SHP77 (cell line): ENCODE measurements around the gene SELENOW.
"Not testable (repeated sequence)": the region's sequence is repeated elsewhere in the genome, so short reads cannot be mapped to it uniquely, and the experiment has no call there.

Experiments
- DNase-seq, 2 experiments: peaks; one replicate each; lab custom pipeline; 2025; lab: John Stamatoyannopoulos, UW

The SELENOW gene

DNA sequence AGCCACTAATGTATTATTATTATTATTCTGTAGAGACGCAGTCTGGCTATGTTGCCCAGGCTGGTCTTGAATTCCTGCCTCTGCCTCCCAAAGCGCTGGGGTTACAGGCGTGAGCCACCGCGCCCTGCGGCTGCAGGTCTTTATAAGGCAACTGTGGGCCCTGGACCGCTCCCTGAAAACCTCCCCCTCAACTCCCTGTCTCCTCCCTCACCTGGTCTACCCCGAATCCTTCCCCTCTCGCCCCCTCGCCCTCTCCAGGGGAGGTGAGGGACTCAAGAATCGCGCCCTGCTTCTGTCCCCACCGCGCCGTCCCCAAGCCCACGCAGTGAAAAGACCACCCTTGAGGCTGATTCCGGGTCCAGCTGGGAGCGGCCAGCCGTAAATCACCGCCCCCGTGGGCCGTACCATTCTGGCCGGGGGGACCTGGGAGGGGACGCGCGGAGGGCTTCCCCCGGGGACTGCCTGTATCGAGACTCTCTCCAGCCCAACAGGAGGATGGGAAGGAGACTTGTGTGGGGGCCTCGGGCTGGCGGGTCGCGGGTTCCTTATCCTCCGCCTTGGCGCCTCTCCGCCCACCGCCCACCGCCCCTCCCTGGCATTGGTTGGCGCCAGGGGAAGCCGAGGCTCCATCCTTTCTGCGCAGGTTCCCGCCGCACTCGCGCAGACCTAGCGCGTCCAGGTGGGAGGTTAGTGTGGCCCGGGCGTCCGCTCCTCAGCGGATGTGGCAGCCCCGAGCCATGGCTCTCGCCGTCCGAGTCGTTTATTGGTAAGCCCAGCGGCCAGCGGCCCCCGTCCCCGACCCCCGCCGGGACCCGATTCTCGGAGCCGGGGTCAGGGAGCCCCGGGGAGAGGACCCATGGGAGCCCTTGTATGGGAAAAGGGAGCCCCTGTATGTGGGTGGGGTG, at the start of gene SELENOW:
Gene SELENOW (plus strand): TSS at position 655 of the 905 bp plus-strand sequence. CDS start 83 bp downstream, at position 738.
- peak; percentile 69 to 78 for DNase-seq

DNA sequence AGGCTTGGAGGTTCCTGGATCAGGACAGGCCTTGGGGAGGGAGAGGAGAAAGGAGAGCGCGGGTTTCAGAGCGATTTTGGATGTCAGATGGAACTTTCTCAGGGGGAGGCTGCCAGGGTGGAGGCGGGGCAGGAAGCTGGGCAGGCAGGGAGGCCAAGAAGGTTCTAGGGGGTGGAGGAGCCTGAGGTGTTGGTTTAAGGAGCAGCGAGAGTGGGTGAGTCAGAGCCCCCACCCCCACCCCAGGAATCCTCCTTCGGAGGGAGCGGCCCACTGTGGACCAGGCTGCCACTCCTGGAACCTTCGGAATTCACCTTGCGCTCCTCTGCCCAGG, 49.1 kb upstream of the SELENOW start:
- no peak for DNase-seq

GRCh38 chr19:47729799-47730520, 48.5 kb upstream of the SELENOW start:
- peak in 1 of 2 experiments; percentile 13 for DNase-seq

DNA sequence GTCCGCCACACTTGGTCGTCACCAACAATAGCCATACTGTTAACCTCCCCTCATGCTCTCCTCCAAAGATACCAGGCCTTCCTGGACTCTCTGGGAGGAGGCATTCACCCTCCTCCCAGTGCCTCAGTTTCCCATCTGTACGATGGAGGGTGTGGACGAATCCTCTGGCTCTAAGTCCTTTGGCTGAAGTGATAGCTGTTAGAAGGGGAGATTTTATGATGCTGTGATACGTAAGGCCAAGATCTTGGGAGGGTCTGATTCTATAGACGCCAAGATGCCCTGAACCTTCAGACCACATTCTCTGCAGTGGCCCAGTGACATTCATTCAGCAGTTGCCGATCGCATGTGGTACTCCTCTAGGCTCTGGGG, 48.0 kb upstream of the SELENOW start:
- DNase-seq: no peak

DNA sequence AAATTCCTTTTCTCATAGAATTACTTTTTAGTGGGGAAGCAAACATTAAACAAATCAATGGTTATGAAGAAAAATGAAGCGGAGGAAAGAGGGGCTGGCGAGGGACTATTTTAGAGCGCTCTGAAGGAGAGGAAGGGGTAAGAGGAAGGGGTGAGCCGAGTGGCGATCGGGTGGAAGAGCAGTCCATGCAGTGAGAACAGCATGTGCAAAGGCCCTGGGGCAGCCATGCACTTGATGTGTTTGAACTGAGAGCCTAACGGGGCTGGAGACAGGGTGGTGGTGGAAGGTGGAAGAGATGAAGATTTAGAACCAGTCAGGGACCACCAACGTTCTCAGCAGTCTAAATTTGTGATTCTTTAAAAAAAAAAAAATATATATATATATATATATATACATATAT, 47.6 kb upstream of the SELENOW start:
- no peak for DNase-seq

DNA sequence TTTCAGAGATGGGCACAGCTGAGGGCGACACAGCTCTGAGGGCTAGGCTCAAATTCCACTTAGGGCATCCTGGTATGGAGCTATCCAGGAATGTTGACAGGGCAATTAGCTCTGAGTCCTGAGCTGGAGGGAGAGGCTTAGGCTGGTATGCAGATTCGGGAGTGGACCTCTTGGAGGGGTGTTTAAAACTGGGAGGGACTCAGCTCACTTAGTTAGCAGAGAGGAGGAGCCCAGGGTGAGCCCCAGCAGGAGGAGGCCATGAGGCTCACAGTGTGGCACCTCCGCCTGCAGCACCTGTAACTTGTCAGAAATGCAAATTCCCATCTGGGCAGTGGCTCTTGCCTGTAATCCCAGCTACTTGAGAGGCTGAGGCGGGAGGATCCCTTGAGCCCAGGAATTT, 43.4 kb upstream of the SELENOW start:
- no peak for DNase-seq

DNA sequence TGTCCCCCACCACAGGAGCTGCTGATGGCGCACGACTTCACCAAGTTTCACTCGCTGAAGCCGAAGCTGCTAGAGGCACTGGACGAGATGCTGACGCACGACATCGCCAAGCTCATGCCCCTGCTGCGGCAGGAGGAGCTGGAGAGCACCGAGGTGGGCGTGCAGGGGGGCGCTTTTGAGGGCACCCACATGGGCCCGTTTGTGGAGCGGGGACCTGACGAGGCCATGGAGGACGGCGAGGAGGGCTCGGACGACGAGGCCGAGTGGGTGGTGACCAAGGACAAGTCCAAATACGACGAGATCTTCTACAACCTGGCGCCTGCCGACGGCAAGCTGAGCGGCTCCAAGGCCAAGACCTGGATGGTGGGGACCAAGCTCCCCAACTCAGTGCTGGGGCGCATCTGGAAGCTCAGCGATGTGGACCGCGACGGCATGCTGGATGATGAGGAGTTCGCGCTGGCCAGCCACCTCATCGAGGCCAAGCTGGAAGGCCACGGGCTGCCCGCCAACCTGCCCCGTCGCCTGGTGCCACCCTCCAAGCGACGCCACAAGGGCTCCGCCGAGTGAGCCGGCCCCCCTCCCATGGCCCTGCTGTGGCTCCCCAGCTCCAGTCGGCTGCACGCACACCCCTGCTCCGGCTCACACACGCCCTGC, 37.5 kb upstream of the SELENOW start:
- no peak for DNase-seq

- DNase-seq: no peak
Measured at GRCh38 chr19:47741544-47742140, 36.9 kb upstream of the SELENOW start.

DNA sequence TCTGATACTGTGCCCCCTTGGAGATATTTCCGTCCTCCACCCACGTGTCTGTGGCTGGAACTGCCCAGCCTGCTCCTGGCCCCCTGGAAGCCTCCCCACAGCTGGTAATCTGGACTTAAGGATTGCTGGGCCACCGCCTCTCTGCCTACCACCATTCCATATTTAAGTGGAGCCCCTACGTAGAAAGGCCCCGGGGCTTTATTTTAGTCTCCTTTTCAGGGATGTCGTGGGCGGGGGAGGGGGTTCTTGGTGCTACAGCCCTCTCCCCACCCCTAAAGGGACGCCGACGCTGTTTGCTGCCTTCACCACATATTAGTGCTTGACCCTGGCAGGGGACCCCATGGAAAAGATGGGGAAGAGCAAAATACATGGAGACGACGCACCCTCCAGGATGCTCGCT, 35.9 kb upstream of the SELENOW start:
- DNase-seq: no peak

DNA sequence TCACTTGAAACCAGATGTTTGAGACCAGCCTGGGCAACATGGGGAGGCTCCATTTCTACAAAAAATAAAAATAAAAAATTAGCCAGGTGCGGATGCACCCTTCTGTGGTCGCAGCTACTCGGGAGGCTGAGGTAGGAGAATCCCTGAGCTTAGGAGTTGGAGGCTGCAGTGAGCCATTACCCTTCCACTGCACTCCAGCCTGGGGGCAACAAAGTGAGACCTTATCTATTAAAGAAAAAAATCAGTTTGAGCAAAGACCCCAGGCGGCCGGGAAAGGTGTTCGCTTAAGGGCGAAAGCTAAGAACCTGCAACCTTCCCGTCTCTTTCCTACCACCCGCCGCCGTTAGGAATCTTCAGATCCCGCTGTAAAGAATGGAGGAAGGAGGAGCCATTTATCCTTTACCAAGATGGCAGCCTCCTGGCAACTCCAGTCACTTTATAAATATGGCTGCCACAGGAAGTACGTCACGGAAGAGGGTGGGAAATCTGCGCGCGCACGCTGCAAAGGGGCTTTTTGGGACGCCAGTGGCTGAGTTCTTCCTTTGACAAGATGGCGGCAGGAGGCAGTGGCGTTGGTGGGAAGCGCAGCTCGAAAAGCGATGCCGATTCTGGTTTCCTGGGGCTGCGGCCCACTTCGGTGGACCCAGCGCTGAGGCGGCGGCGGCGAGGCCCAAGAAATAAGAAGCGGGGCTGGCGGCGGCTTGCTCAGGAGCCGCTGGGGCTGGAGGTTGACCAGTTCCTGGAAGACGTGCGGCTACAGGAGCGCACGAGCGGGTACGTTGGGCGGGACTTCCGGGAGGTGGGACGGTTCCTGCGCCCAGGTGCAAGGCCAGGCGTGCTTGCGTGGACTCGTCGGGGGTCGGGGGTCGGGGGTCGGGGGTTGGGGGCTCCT, 33.2 kb upstream of the SELENOW start, which contains the start of gene NOP53:
Gene NOP53 (plus strand): TSS at position 537 of the 892 bp plus-strand sequence. CDS start 14 bp downstream, at position 551.
- peak; percentile 86 to 89 for DNase-seq

GRCh38 chr19:47746129-47746528, 32.4 kb upstream of the SELENOW start:
- DNase-seq: not testable (repeated sequence)

DNA sequence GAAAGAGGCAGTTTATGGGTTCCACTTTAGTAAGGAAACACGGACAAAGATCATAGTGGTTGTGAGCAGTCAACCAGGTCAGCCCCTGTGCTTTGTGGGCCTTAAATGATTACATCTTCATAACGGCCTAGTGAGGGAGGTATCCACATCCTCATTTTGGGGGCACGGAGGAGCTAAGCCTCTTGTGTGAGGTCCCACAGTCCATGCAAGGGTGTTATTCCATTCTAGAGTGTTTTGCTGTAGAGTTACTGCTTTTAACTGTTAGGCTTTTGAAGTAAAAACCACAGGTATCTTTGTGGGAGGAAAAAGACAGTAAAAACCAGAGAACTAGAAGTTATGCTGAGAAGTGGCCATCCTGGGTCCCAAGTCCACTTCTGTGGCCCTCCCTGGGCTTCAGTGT, 29.2 kb upstream of the SELENOW start:
- DNase-seq: no peak

GRCh38 chr19:47750752-47751151, 27.8 kb upstream of the SELENOW start:
- no peak for DNase-seq

- no peak for DNase-seq
Measured at GRCh38 chr19:47752440-47753211, 25.9 kb upstream of the SELENOW start.

DNA sequence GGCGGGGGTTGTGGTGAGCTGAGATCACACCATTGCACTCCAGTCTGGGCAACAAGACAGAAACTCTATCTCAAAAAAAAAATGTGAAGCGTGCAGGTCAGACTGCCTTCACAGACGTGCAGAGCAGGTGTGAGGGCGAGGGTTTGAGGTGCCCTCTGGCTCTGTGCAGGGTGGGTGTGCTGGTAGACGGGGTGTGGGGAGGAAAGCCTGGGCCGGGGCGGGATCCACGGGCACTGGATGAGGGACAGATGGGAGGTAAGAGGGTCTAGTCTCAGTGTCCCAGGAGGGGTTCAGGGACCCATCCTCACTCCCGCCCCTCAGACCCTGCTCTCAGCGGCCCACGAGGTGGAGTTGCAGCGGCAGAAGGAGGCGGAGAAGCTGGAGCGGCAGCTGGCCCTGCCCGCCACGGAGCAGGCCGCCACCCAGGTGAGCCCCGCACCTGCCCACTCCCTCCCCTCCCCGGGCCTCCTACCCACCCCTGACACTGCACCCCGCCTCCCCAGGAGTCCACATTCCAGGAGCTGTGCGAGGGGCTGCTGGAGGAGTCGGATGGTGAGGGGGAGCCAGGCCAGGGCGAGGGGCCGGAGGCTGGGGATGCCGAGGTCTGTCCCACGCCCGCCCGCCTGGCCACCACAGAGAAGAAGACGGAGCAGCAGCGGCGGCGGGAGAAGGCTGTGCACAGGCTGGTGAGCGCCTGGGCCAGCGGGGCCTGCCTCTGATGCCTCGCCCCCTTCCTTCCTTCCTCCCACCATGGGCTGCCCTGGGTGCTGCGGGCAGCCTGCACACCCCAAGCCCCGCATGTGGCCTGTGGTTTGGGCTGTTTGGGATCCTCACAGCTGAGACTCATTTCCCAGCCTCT, 24.1 kb upstream of the SELENOW start:
- no peak for DNase-seq

GRCh38 chr19:47755065-47755761, 23.3 kb upstream of the SELENOW start:
- no peak for DNase-seq

DNA sequence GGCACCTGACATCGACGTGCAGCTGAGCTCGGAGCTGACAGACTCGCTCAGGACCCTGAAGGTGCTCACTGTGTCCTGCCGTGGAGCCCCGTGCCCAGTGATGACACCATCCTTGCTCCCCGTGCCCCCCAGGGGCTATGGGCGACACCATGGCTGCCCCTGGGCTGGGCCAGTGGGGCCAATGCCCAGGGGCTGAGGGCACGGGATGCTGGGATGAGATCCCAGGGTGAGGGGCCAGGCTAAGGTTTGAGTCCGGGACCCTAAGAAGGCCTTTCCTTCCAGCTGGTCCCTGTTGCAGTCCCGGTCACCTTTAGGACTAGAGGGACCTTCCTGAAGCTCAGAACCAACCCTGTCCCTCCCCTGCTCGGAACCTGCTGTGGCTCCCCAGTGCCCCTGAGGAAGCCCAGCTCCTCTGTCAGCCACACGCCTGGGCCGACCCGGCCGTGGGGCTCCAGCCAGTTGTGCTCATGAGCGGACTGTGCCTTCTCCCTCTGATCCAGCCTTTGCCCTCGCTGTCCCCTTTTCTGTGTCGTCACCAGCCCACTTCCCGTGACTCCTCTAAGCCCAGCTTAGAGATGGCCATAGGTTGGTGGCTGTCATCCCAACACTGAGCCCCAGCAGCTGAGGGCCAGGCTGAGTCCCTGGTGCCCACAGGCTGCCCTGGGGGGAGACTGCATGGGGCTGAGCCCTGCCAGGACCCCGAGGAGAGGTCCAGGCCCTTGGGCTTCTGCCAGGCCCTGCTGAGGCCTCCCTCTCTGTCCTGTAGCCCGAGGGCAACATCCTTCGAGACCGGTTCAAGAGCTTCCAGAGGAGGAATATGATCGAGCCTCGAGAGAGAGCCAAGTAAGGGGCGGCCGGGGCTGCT, 22.5 kb upstream of the SELENOW start:
- DNase-seq: no peak

DNA sequence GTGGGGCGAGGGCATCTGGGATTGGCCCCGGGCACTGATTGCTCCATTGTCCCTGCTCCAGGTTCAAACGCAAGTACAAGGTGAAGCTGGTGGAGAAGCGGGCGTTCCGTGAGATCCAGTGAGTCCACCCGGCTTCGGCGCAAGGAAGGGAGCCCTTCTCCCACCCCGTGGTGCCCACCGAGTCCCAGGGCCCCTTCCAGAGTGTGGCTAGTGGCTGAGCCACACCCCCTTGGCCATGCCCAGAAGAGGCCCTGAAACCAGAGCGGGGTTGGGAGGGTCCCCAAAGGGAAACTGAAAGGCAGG, 21.9 kb upstream of the SELENOW start:
- DNase-seq: no peak
